Astrocyte (in vitro differentiated cells and primary cell): ENCODE measurements around the gene WFS1. TPM values are rescaled to one million over a fixed set of nuclear protein-coding genes. Genes with fewer than 3 reads are reported as not detected.

Source experiments
- DNase-seq: peaks from one replicate; pipeline ENCODE4 v3.0.0-alpha.2; 2010; ENCODE audit warnings: low read depth
- FAIRE-seq: peaks from 2 replicates; lab custom pipeline; 2011; peaks lifted over from hg19 to GRCh38; lab: Jason Lieb, UNC
- H2AFZ ChIP-seq: 2 replicates; pipeline ENCODE4 v1.6.0; 2012; ENCODE audit warnings: low read depth, low read length, inconsistent platforms
- H3K27ac ChIP-seq: 2 replicates; pipeline ENCODE4 v1.5.1; 2011; ENCODE audit warnings: low read depth, low read length, inconsistent platforms
- H3K27me3 ChIP-seq: 2 replicates; pipeline ENCODE4 v1.6.0; 2011; ENCODE audit warnings: low read length, inconsistent platforms; ENCODE audit not compliant: insufficient read depth
- H3K36me3 ChIP-seq: 2 replicates; pipeline ENCODE4 v1.5.1; 2011; ENCODE audit warnings: low read length, inconsistent platforms; ENCODE audit not compliant: insufficient read depth
- H3K4me1 ChIP-seq: 2 replicates; pipeline ENCODE4 v1.5.1; 2011; ENCODE audit warnings: low read length, inconsistent platforms; ENCODE audit not compliant: insufficient read depth
- H3K4me2 ChIP-seq: 2 replicates; pipeline ENCODE4 v1.6.0; 2012; ENCODE audit warnings: low read length, inconsistent platforms
- H3K4me3 ChIP-seq: 2 replicates; pipeline ENCODE4 v1.5.1; 2011; ENCODE audit warnings: low read depth, mild to moderate bottlenecking, low read length, inconsistent platforms; ENCODE audit not compliant: insufficient read depth
- H3K79me2 ChIP-seq: 2 replicates; pipeline ENCODE4 v1.6.0; 2012; ENCODE audit warnings: mild to moderate bottlenecking, low read length, inconsistent platforms; ENCODE audit not compliant: insufficient read depth
- H3K9ac ChIP-seq: 2 replicates; pipeline ENCODE4 v1.6.0; 2012; ENCODE audit warnings: mild to moderate bottlenecking, low read length, inconsistent platforms
- H3K9me3 ChIP-seq: 2 replicates; pipeline ENCODE4 v1.5.1; 2012; ENCODE audit warnings: low read depth, mild to moderate bottlenecking, low read length, inconsistent platforms; ENCODE audit not compliant: insufficient read depth
- H4K20me1 ChIP-seq: 2 replicates; pipeline ENCODE4 v1.6.0; 2012; ENCODE audit warnings: low read length, inconsistent platforms; ENCODE audit not compliant: insufficient read depth
- H3K27ac Mint-ChIP-seq: one replicate; pipeline ENCODE4 v1.8.0; 2021; ENCODE audit warnings: mild to moderate bottlenecking, mixed read lengths; ENCODE audit not compliant: unreplicated experiment
- H3K27me3 Mint-ChIP-seq: one replicate; pipeline ENCODE4 v1.8.0; 2021; ENCODE audit warnings: low read depth, mixed read lengths; ENCODE audit not compliant: unreplicated experiment
- H3K36me3 Mint-ChIP-seq: one replicate; pipeline ENCODE4 v1.8.0; 2021; ENCODE audit warnings: low read depth, mixed read lengths; ENCODE audit not compliant: unreplicated experiment
- H3K4me1 Mint-ChIP-seq: one replicate; pipeline ENCODE4 v1.8.0; 2021; ENCODE audit warnings: low read depth, mixed read lengths; ENCODE audit not compliant: unreplicated experiment
- H3K4me3 Mint-ChIP-seq: one replicate; pipeline ENCODE4 v1.8.0; 2021; ENCODE audit warnings: mild to moderate bottlenecking, moderate library complexity, mixed read lengths; ENCODE audit not compliant: unreplicated experiment
- H3K9me3 Mint-ChIP-seq: one replicate; pipeline ENCODE4 v1.8.0; 2021; ENCODE audit warnings: mild to moderate bottlenecking, mixed read lengths; ENCODE audit not compliant: unreplicated experiment
- CTCF ChIP-seq: IDR thresholded peaks from 2 replicates; pipeline ENCODE4 v1.5.1; 2011; ENCODE audit warnings: low read depth, mild to moderate bottlenecking, inconsistent platforms, low read length, moderate library complexity; ENCODE audit not compliant: insufficient read depth
- EZH2 ChIP-seq: IDR thresholded peaks from 2 replicates; pipeline ENCODE4 v1.6.1; 2012; ENCODE audit warnings: mild to moderate bottlenecking, low read length, inconsistent platforms; ENCODE audit not compliant: insufficient read depth
- total RNA-seq: library from RNA; stranded (reverse); gene quantifications from 2 replicates; pipeline ENCODE4 v1.2.1, GENCODE V29; 2021

Gene WFS1
- total RNA-seq, 1 donor from 2014 or later = 39.0 TPM

- Mint-ChIP-seq H3K27ac (no peak overlapping the region), H3K9me3 (no peaks in the 10 kb centered on the region), H3K27me3 (peaks cover 15% of the 10 kb centered on the region), H3K36me3 (peaks cover 33% of the 10 kb centered on the region), H3K4me1 (no peaks in the 10 kb centered on the region), H3K4me3 (no peak overlapping the region)
- FAIRE-seq = no peak
- Histone ChIP-seq H3K36me3 (no peaks in the 10 kb centered on the region), H3K9me3 (no peaks in the 10 kb centered on the region), H3K4me1 (no peaks in the 10 kb centered on the region), H4K20me1 (peaks cover 9% of the 10 kb centered on the region), H3K79me2 (no peaks in the 10 kb centered on the region), H3K9ac (no peak overlapping the region), H3K27me3 (no peaks in the 10 kb centered on the region), H3K4me2 (no peak overlapping the region), H3K4me3 (no peak overlapping the region), H2AFZ (no peak overlapping the region), H3K27ac (no peak overlapping the region)
- no peak for DNase-seq
- no peak for TF ChIP-seq EZH2
- TF ChIP-seq CTCF = no peak
Observed at GRCh38 chr4:6301732-6302442, 32.2 kb downstream of the WFS1 start.

- H4K20me1 ChIP-seq = peaks cover 9% of the 10 kb centered on the region
- no peaks in the 10 kb centered on the region for H3K4me1 Mint-ChIP-seq
- H3K4me3 ChIP-seq = no peak overlapping the region
- no peak overlapping the region for H3K9ac ChIP-seq
- peaks cover 28% of the 10 kb centered on the region for H3K36me3 Mint-ChIP-seq
- DNase-seq (no peak), FAIRE-seq (no peak)
- no peak overlapping the region for H2AFZ ChIP-seq
- no peak overlapping the region for H3K27ac ChIP-seq
- H3K4me3 Mint-ChIP-seq = no peak overlapping the region
- no peaks in the 10 kb centered on the region for H3K9me3 Mint-ChIP-seq
- no peaks in the 10 kb centered on the region for H3K79me2 ChIP-seq
- H3K4me1 ChIP-seq = no peaks in the 10 kb centered on the region
- no peaks in the 10 kb centered on the region for H3K9me3 ChIP-seq
- peaks cover 17% of the 10 kb centered on the region for H3K27me3 Mint-ChIP-seq
- no peak for TF ChIP-seq CTCF
- TF ChIP-seq EZH2 = no peak
- no peak overlapping the region for H3K4me2 ChIP-seq
- no peaks in the 10 kb centered on the region for H3K27me3 ChIP-seq
- H3K36me3 ChIP-seq = no peaks in the 10 kb centered on the region
- no peak overlapping the region for H3K27ac Mint-ChIP-seq
Observed at GRCh38 chr4:6302869-6303268, 33.2 kb downstream of the WFS1 start.

GRCh38 chr4:6303943-6304342, 34.3 kb downstream of the WFS1 start:
- no peak for FAIRE-seq
- no peaks in the 10 kb centered on the region for H3K4me1 ChIP-seq
- peaks cover 28% of the 10 kb centered on the region for H3K36me3 Mint-ChIP-seq

More at GRCh38 chr4:6303943-6304342, 34.3 kb downstream of the WFS1 start:
- Histone ChIP-seq H3K27me3 (no peaks in the 10 kb centered on the region), H3K9me3 (no peaks in the 10 kb centered on the region), H3K4me3 (no peak overlapping the region), H3K79me2 (no peaks in the 10 kb centered on the region), H3K9ac (no peak overlapping the region), H4K20me1 (peaks cover 9% of the 10 kb centered on the region), H2AFZ (no peak overlapping the region), H3K4me2 (no peak overlapping the region), H3K36me3 (no peaks in the 10 kb centered on the region), H3K27ac (no peak overlapping the region)
- H3K4me1 Mint-ChIP-seq = no peaks in the 10 kb centered on the region
- no peaks in the 10 kb centered on the region for H3K9me3 Mint-ChIP-seq
- TF ChIP-seq CTCF (no peak), EZH2 (no peak)
- DNase-seq = no peak
- H3K27me3 Mint-ChIP-seq = peaks cover 25% of the 10 kb centered on the region
- no peak overlapping the region for H3K27ac Mint-ChIP-seq
- H3K4me3 Mint-ChIP-seq = no peak overlapping the region
